Gastroesophageal sphincter (tissue), 3 donors: ENCODE data around the gene USP20.

Experiments
- POLR2A ChIP-seq, 2 donors: fragments of 450-650 bp; IDR thresholded peaks; one replicate each; pipeline ENCODE4 v1.6.1; 2017; ENCODE audit warnings: antibody characterized with exemption in 2 of 2, mild to moderate bottlenecking in 2 of 2, moderate library complexity in 1 of 2
- TF ChIP-seq, protein P1 (sequence below), 4 experiments: fragments of 200-600 bp in 2 of 4; fragments of 450-650 bp in 2 of 4; sonication (generic) in 1 of 4; IDR thresholded peaks; one replicate each; pipeline ENCODE4 v1.5.1; 2017 to 2019; ENCODE audit warnings: antibody characterized with exemption in 4 of 4, mild to moderate bottlenecking in 2 of 4, moderate library complexity in 2 of 4

GRCh38 chr9:129865668-129866320 is 30.5 kb downstream of the USP20 start:
- TF ChIP-seq, protein P1, sequence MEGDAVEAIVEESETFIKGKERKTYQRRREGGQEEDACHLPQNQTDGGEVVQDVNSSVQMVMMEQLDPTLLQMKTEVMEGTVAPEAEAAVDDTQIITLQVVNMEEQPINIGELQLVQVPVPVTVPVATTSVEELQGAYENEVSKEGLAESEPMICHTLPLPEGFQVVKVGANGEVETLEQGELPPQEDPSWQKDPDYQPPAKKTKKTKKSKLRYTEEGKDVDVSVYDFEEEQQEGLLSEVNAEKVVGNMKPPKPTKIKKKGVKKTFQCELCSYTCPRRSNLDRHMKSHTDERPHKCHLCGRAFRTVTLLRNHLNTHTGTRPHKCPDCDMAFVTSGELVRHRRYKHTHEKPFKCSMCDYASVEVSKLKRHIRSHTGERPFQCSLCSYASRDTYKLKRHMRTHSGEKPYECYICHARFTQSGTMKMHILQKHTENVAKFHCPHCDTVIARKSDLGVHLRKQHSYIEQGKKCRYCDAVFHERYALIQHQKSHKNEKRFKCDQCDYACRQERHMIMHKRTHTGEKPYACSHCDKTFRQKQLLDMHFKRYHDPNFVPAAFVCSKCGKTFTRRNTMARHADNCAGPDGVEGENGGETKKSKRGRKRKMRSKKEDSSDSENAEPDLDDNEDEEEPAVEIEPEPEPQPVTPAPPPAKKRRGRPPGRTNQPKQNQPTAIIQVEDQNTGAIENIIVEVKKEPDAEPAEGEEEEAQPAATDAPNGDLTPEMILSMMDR (IDR thresholded peaks at IDR 0.05), result no peak
- no peak for TF ChIP-seq POLR2A (IDR thresholded peaks at IDR 0.05)
